Measurements from ENCODE around the gene TNPO3. TPM values are rescaled to one million over a fixed set of nuclear protein-coding genes. Genes with fewer than 3 reads are reported as not detected.

TNPO3 gene
- total RNA-seq, 1 experiment from 2014 or later, result 58.5 TPM

GRCh38 chr7:129073738-129074137 lies 18.8 kb upstream of the TNPO3 start:
- BruUV-seq (replicated peaks), result no TSS peak
- TF ChIP-seq SRF (IDR thresholded peaks at IDR 0.05; ENCODE audit: low read depth) (no peak), CTCF (IDR thresholded peaks at IDR 0.05 in 2 of 3, conservative IDR thresholded peaks at IDR 0.05 in 1 of 3; ENCODE audit: borderline replicate concordance in 1 of 3, insufficient read depth in 1 of 3, low read depth in 2 of 3, low read length in 2 of 3) (no peak), RAD21 (IDR thresholded peaks at IDR 0.05; ENCODE audit: low read depth) (no peak), TCF7L2 (IDR thresholded peaks at IDR 0.05; ENCODE audit: borderline replicate concordance, extremely low read depth, insufficient read depth, insufficient read length) (no peak), CBX3 (IDR thresholded peaks at IDR 0.05; ENCODE audit: low read depth) (no peak), SP1 (IDR thresholded peaks at IDR 0.05; ENCODE audit: low read depth) (no peak), CEBPB (IDR thresholded peaks at IDR 0.05; ENCODE audit: low read depth) (no peak), REST (IDR thresholded peaks at IDR 0.05; ENCODE audit: low read depth) (no peak), ATF3 (IDR thresholded peaks at IDR 0.05) (no peak), SIN3A (IDR thresholded peaks at IDR 0.05; ENCODE audit: low read depth) (no peak)
- ChIA-PET CTCF (interaction anchor here (1.6 kb wide), 1 partner anchor 18 kb away, joined by 4 read pairs; no protein-coding TSS in a partner anchor), RAD21 (ENCODE audit: low non-redundant PET in 1 of 2, low total read pairs in 2 of 2, uncharacterized antibody in 2 of 2, unreplicated experiment in 2 of 2) (no interaction called here), POLR2A (no interaction called here)
- H3K36me3 ChIP-seq (ENCODE audit: control insufficient read depth in 1 of 2, insufficient read depth in 2 of 2, low read length in 2 of 2), result no peaks in the 10 kb centered on the region
- H3K9ac ChIP-seq (ENCODE audit: low read length), result no peak overlapping the region
- H3K9me3 ChIP-seq (ENCODE audit: control insufficient read depth in 1 of 2, insufficient read depth in 1 of 2, low read depth in 1 of 2, low read length in 2 of 2), result no peaks in the 10 kb centered on the region
- intact Hi-C loops (cut with micrococcal nuclease), result no loop called here
- no peak overlapping the region for H2AFZ ChIP-seq (ENCODE audit: low read depth, low read length, poor library complexity, severe bottlenecking)
- no peaks in the 10 kb centered on the region for H3K4me1 ChIP-seq (ENCODE audit: control insufficient read depth in 1 of 2, insufficient read depth in 2 of 2, low read length in 2 of 2)
- H3K9me2 ChIP-seq (ENCODE audit: insufficient read depth), result no peaks in the 10 kb centered on the region
- no peaks in the 10 kb centered on the region for H3K27me3 ChIP-seq (ENCODE audit: insufficient read depth, low read length)
- DNase-seq (ENCODE audit: low read depth, low spot score) (no peak), ATAC-seq (no peak)
- no peak overlapping the region for H3K4me2 ChIP-seq (ENCODE audit: low read length)
- no peaks in the 10 kb centered on the region for H3K79me2 ChIP-seq (ENCODE audit: insufficient read depth, low read length)
- H3K27ac ChIP-seq (ENCODE audit: low read depth, low read length), result no peak overlapping the region
- H3K4me3 ChIP-seq (replicated peaks in 1 of 2; ENCODE audit: low read depth in 1 of 2, low read length in 2 of 2), result no peak overlapping the region
- no peaks in the 10 kb centered on the region for H4K20me1 ChIP-seq (ENCODE audit: insufficient read depth)
